ENCODE results near the gene RCN2. TPM values are rescaled to one million over a fixed set of nuclear protein-coding genes. Genes with fewer than 3 reads are reported as not detected.
"Not testable (repeated sequence)": the region's sequence is repeated elsewhere in the genome, so short reads cannot be mapped to it uniquely, and the experiment has no call there.

Gene RCN2
- total and polyA plus RNA-seq, 2 donors: 31.6 to 51.7 TPM

GRCh38 chr15:76964157-76964556, 32.6 kb downstream of the RCN2 start:
- WGBS: 75% methylated on average over 5 of the region's 5 CpGs
- Histone ChIP-seq H3K4me1 (ENCODE audit: control insufficient read depth in 2 of 2, insufficient read depth in 2 of 2, low read length in 2 of 2) (peaks cover 0 to 3% of the 10 kb centered on the region in 2 donors), H3K4me3 (ENCODE audit: low read length in 2 of 2) (no peak overlapping the region), H3K36me3 (ENCODE audit: control insufficient read depth in 2 of 2, insufficient read depth in 2 of 2, low read length in 1 of 2) (no peaks in the 10 kb centered on the region), H3K9me3 (ENCODE audit: control insufficient read depth in 2 of 2, insufficient read depth in 1 of 2, low read length in 1 of 2) (no peaks in the 10 kb centered on the region), H3K27me3 (ENCODE audit: control insufficient read depth in 2 of 2, insufficient read depth in 1 of 2, low read length in 1 of 2) (no peaks in the 10 kb centered on the region), H3K27ac (ENCODE audit: low read depth in 1 of 2, low read length in 1 of 2) (peak overlapping the region in 1 of 2 donors; percentile 57)
- no peak for DNase-seq (ENCODE audit: low read depth in 6 of 9, low spot score in 9 of 9)

- not testable (repeated sequence) for H3K27ac ChIP-seq (ENCODE audit: low read depth in 1 of 2, low read length in 1 of 2); H3K27me3 ChIP-seq (ENCODE audit: control insufficient read depth in 2 of 2, insufficient read depth in 1 of 2, low read length in 1 of 2); H3K4me1 ChIP-seq (ENCODE audit: control insufficient read depth in 2 of 2, insufficient read depth in 2 of 2, low read length in 2 of 2); H3K4me3 ChIP-seq (ENCODE audit: low read length in 2 of 2); H3K9me3 ChIP-seq (ENCODE audit: control insufficient read depth in 2 of 2, insufficient read depth in 1 of 2, low read length in 1 of 2); H3K36me3 ChIP-seq (ENCODE audit: control insufficient read depth in 2 of 2, insufficient read depth in 2 of 2, low read length in 1 of 2); DNase-seq (ENCODE audit: low read depth in 6 of 9, low spot score in 9 of 9)
- WGBS: 96% methylated on average over 7 of the region's 7 CpGs
Observed at GRCh38 chr15:76966051-76966450, 34.5 kb downstream of the RCN2 start.

GRCh38 chr15:76967067-76967466, 35.5 kb downstream of the RCN2 start:
- Histone ChIP-seq H3K4me3 (ENCODE audit: low read length in 2 of 2) (no peak overlapping the region), H3K4me1 (ENCODE audit: control insufficient read depth in 2 of 2, insufficient read depth in 2 of 2, low read length in 2 of 2) (peaks cover 0 to 3% of the 10 kb centered on the region in 2 donors), H3K27ac (ENCODE audit: low read depth in 1 of 2, low read length in 1 of 2) (no peak overlapping the region), H3K27me3 (ENCODE audit: control insufficient read depth in 2 of 2, insufficient read depth in 1 of 2, low read length in 1 of 2) (no peaks in the 10 kb centered on the region), H3K9me3 (ENCODE audit: control insufficient read depth in 2 of 2, insufficient read depth in 1 of 2, low read length in 1 of 2) (no peaks in the 10 kb centered on the region), H3K36me3 (ENCODE audit: control insufficient read depth in 2 of 2, insufficient read depth in 2 of 2, low read length in 1 of 2) (no peaks in the 10 kb centered on the region)
- DNase-seq (ENCODE audit: low read depth in 6 of 9, low spot score in 9 of 9): no peak
- 76% methylated on average over 4 of the region's 4 CpGs for WGBS

GRCh38 chr15:76968306-76968705, 36.8 kb downstream of the RCN2 start:
- WGBS: 96% methylated on average over 1 of the region's 1 CpG
- no peaks in the 10 kb centered on the region for H3K36me3 ChIP-seq (ENCODE audit: control insufficient read depth in 2 of 2, insufficient read depth in 2 of 2, low read length in 1 of 2)

GRCh38 chr15:76972389-76973361, 41.1 kb downstream of the RCN2 start:
- peaks cover 0 to 5% of the 10 kb centered on the region in 2 donors for H3K4me1 ChIP-seq (ENCODE audit: control insufficient read depth in 2 of 2, insufficient read depth in 2 of 2, low read length in 2 of 2)
- no peaks in the 10 kb centered on the region for H3K36me3 ChIP-seq (ENCODE audit: control insufficient read depth in 2 of 2, insufficient read depth in 2 of 2, low read length in 1 of 2)
- no peak overlapping the region for H3K27ac ChIP-seq (ENCODE audit: low read depth in 1 of 2, low read length in 1 of 2)
- WGBS: 88% methylated on average over 21 of the region's 21 CpGs
- H3K9me3 ChIP-seq (ENCODE audit: control insufficient read depth in 2 of 2, insufficient read depth in 1 of 2, low read length in 1 of 2): no peaks in the 10 kb centered on the region
- H3K4me3 ChIP-seq (ENCODE audit: low read length in 2 of 2): no peak overlapping the region
- H3K27me3 ChIP-seq (ENCODE audit: control insufficient read depth in 2 of 2, insufficient read depth in 1 of 2, low read length in 1 of 2): no peaks in the 10 kb centered on the region
- no peak for DNase-seq (ENCODE audit: low read depth in 6 of 9, low spot score in 9 of 9)

More at GRCh38 chr15:76968306-76968705, 36.8 kb downstream of the RCN2 start:
- Histone ChIP-seq H3K9me3 (ENCODE audit: control insufficient read depth in 2 of 2, insufficient read depth in 1 of 2, low read length in 1 of 2) (no peaks in the 10 kb centered on the region), H3K27ac (ENCODE audit: low read depth in 1 of 2, low read length in 1 of 2) (no peak overlapping the region), H3K4me3 (ENCODE audit: low read length in 2 of 2) (no peak overlapping the region), H3K4me1 (ENCODE audit: control insufficient read depth in 2 of 2, insufficient read depth in 2 of 2, low read length in 2 of 2) (peaks cover 0 to 3% of the 10 kb centered on the region in 2 donors), H3K27me3 (ENCODE audit: control insufficient read depth in 2 of 2, insufficient read depth in 1 of 2, low read length in 1 of 2) (no peaks in the 10 kb centered on the region)
- no peak for DNase-seq (ENCODE audit: low read depth in 6 of 9, low spot score in 9 of 9)

- 7% methylated on average over 4 of the region's 4 CpGs for WGBS
- H3K36me3 ChIP-seq (ENCODE audit: control insufficient read depth in 2 of 2, insufficient read depth in 2 of 2, low read length in 1 of 2): no peaks in the 10 kb centered on the region
- no peaks in the 10 kb centered on the region for H3K27me3 ChIP-seq (ENCODE audit: control insufficient read depth in 2 of 2, insufficient read depth in 1 of 2, low read length in 1 of 2)
- DNase-seq (ENCODE audit: low read depth in 6 of 9, low spot score in 9 of 9): peak in 7 of 9 donors; percentile 41 to 77 (median 47)
- no peaks in the 10 kb centered on the region for H3K9me3 ChIP-seq (ENCODE audit: control insufficient read depth in 2 of 2, insufficient read depth in 1 of 2, low read length in 1 of 2)
- H3K4me1 ChIP-seq (ENCODE audit: control insufficient read depth in 2 of 2, insufficient read depth in 2 of 2, low read length in 2 of 2): peaks cover 0 to 5% of the 10 kb centered on the region in 2 donors
- H3K4me3 ChIP-seq (ENCODE audit: low read length in 2 of 2): no peak overlapping the region
- H3K27ac ChIP-seq (ENCODE audit: low read depth in 1 of 2, low read length in 1 of 2): no peak overlapping the region
Observed at GRCh38 chr15:76973362-76973743, 41.8 kb downstream of the RCN2 start.

GRCh38 chr15:76973906-76974305, 42.4 kb downstream of the RCN2 start:
- 95% methylated on average over 2 of the region's 2 CpGs for WGBS
- Histone ChIP-seq H3K27me3 (ENCODE audit: control insufficient read depth in 2 of 2, insufficient read depth in 1 of 2, low read length in 1 of 2) (no peaks in the 10 kb centered on the region), H3K36me3 (ENCODE audit: control insufficient read depth in 2 of 2, insufficient read depth in 2 of 2, low read length in 1 of 2) (no peaks in the 10 kb centered on the region), H3K9me3 (ENCODE audit: control insufficient read depth in 2 of 2, insufficient read depth in 1 of 2, low read length in 1 of 2) (peaks cover 0 to 2% of the 10 kb centered on the region in 2 donors), H3K4me3 (ENCODE audit: low read length in 2 of 2) (no peak overlapping the region), H3K4me1 (ENCODE audit: control insufficient read depth in 2 of 2, insufficient read depth in 2 of 2, low read length in 2 of 2) (peaks cover 0 to 5% of the 10 kb centered on the region in 2 donors), H3K27ac (ENCODE audit: low read depth in 1 of 2, low read length in 1 of 2) (no peak overlapping the region)
- no peak for DNase-seq (ENCODE audit: low read depth in 6 of 9, low spot score in 9 of 9)

- Histone ChIP-seq H3K4me1 (ENCODE audit: control insufficient read depth in 2 of 2, insufficient read depth in 2 of 2, low read length in 2 of 2) (peaks cover 0 to 5% of the 10 kb centered on the region in 2 donors), H3K27ac (ENCODE audit: low read depth in 1 of 2, low read length in 1 of 2) (no peak overlapping the region), H3K9me3 (ENCODE audit: control insufficient read depth in 2 of 2, insufficient read depth in 1 of 2, low read length in 1 of 2) (peaks cover 0 to 4% of the 10 kb centered on the region in 2 donors), H3K4me3 (ENCODE audit: low read length in 2 of 2) (no peak overlapping the region), H3K27me3 (ENCODE audit: control insufficient read depth in 2 of 2, insufficient read depth in 1 of 2, low read length in 1 of 2) (no peaks in the 10 kb centered on the region), H3K36me3 (ENCODE audit: control insufficient read depth in 2 of 2, insufficient read depth in 2 of 2, low read length in 1 of 2) (no peaks in the 10 kb centered on the region)
- DNase-seq (ENCODE audit: low read depth in 6 of 9, low spot score in 9 of 9): no peak
- WGBS: 95% methylated on average over 4 of the region's 4 CpGs
Observed at GRCh38 chr15:76974456-76975036, 43.0 kb downstream of the RCN2 start.

GRCh38 chr15:76976141-76976540, 44.6 kb downstream of the RCN2 start:
- H3K27me3 ChIP-seq (ENCODE audit: control insufficient read depth in 2 of 2, insufficient read depth in 1 of 2, low read length in 1 of 2): no peaks in the 10 kb centered on the region
- no peak overlapping the region for H3K4me3 ChIP-seq (ENCODE audit: low read length in 2 of 2)
- DNase-seq (ENCODE audit: low read depth in 6 of 9, low spot score in 9 of 9): no peak
- 95% methylated on average over 1 of the region's 1 CpG for WGBS
- no peaks in the 10 kb centered on the region for H3K36me3 ChIP-seq (ENCODE audit: control insufficient read depth in 2 of 2, insufficient read depth in 2 of 2, low read length in 1 of 2)
- peaks cover 0 to 5% of the 10 kb centered on the region in 2 donors for H3K4me1 ChIP-seq (ENCODE audit: control insufficient read depth in 2 of 2, insufficient read depth in 2 of 2, low read length in 2 of 2)
- H3K9me3 ChIP-seq (ENCODE audit: control insufficient read depth in 2 of 2, insufficient read depth in 1 of 2, low read length in 1 of 2): peaks cover 0 to 4% of the 10 kb centered on the region in 2 donors
- no peak overlapping the region for H3K27ac ChIP-seq (ENCODE audit: low read depth in 1 of 2, low read length in 1 of 2)
